ENCODE results near the gene C6orf47. TPM values are rescaled to one million over a fixed set of nuclear protein-coding genes. Genes with fewer than 3 reads are reported as not detected.
A peak's percentile ranks its signal among the peaks of the same experiment; 100 is the strongest.

Gene C6orf47
- total and polyA plus RNA-seq, 2 of the 13 experiments (the other 11 are each of a cell fraction or from before 2014, with no cell fraction given): 1.7 to 18.1 TPM

DNA sequence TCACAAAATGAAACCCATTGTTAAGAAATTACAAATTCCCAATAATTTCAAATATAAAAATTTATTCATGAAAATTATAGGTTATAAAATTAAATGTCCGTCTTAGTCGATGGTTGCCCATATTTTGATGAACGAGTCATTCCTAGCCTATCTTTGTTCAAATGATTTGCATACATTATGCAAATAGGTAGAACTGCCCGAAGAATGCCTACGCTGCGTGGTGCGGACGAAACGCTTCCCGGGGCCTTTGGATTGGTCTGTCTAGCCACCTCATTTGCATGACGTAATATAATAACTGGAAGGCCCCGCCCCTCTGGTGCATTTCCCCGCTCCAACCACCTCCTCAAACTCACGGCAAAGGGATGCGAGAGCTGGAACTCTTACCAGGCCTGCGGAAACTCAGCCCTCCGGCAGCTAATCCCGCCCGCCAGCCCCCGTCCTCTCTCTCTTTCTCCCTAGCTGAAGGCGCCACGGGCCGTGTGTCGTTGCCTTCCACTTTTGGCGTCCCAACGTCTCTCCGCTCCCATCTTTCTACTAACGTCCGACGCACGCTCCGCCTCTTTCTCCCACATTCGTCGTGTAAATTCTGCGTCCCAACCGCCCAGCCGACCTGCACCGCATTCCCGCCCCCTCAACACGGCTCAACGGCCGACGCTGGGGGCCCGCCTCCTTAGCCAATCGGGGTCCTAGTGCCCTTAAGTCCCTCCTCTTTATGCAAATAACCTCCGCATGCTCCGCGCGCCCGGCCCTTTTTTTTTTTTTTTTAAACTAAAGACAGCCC, 40.6 kb downstream of the C6orf47 start (continued):
- TF ChIP-seq TBX3 (IDR thresholded peaks at IDR 0.05; ENCODE audit: borderline replicate concordance): peak; percentile 90
- no peak; the same call in 1 of the 2 replicates for TF ChIP-seq ZFP37 (CRISPR knock-in tag; IDR thresholded peaks at IDR 0.05; ENCODE audit: borderline replicate concordance)
- TF ChIP-seq ZXDC (CRISPR knock-in tag; IDR thresholded peaks at IDR 0.05): no peak
- no peak for TF ChIP-seq NONO (IDR thresholded peaks at IDR 0.05)
- TF ChIP-seq NONO (CRISPR knock-in tag; conservative IDR thresholded peaks at IDR 0.05): peak; percentile 73
- no peak; the same call in 1 of the 2 replicates for TF ChIP-seq BHLHE40 (IDR thresholded peaks at IDR 0.05; ENCODE audit: low read length)
- no peak; the same call in 1 of the 2 replicates for TF ChIP-seq BCL6 (CRISPR knock-in tag; IDR thresholded peaks at IDR 0.05)
- TF ChIP-seq YEATS4 (CRISPR knock-in tag; IDR thresholded peaks at IDR 0.05; ENCODE audit: borderline replicate concordance): peak; percentile 61
- TF ChIP-seq JUNB (CRISPR knock-in tag; IDR thresholded peaks at IDR 0.05; ENCODE audit: borderline replicate concordance): peak; percentile 67
- TF ChIP-seq FOSL1 (CRISPR knock-in tag; IDR thresholded peaks at IDR 0.05; ENCODE audit: borderline replicate concordance): no peak
- TF ChIP-seq, protein P1, sequence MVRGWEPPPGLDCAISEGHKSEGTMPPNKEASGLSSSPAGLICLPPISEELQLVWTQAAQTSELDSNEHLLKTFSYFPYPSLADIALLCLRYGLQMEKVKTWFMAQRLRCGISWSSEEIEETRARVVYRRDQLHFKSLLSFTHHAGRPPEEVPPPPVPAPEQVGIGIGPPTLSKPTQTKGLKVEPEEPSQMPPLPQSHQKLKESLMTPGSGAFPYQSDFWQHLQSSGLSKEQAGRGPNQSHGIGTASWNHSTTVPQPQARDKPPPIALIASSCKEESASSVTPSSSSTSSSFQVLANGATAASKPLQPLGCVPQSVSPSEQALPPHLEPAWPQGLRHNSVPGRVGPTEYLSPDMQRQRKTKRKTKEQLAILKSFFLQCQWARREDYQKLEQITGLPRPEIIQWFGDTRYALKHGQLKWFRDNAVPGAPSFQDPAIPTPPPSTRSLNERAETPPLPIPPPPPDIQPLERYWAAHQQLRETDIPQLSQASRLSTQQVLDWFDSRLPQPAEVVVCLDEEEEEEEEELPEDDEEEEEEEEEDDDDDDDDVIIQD (CRISPR knock-in tag; IDR thresholded peaks at IDR 0.05; ENCODE audit: low read depth): peak; percentile 78; the same call in 1 of the 2 replicates
- TF ChIP-seq, protein P2, sequence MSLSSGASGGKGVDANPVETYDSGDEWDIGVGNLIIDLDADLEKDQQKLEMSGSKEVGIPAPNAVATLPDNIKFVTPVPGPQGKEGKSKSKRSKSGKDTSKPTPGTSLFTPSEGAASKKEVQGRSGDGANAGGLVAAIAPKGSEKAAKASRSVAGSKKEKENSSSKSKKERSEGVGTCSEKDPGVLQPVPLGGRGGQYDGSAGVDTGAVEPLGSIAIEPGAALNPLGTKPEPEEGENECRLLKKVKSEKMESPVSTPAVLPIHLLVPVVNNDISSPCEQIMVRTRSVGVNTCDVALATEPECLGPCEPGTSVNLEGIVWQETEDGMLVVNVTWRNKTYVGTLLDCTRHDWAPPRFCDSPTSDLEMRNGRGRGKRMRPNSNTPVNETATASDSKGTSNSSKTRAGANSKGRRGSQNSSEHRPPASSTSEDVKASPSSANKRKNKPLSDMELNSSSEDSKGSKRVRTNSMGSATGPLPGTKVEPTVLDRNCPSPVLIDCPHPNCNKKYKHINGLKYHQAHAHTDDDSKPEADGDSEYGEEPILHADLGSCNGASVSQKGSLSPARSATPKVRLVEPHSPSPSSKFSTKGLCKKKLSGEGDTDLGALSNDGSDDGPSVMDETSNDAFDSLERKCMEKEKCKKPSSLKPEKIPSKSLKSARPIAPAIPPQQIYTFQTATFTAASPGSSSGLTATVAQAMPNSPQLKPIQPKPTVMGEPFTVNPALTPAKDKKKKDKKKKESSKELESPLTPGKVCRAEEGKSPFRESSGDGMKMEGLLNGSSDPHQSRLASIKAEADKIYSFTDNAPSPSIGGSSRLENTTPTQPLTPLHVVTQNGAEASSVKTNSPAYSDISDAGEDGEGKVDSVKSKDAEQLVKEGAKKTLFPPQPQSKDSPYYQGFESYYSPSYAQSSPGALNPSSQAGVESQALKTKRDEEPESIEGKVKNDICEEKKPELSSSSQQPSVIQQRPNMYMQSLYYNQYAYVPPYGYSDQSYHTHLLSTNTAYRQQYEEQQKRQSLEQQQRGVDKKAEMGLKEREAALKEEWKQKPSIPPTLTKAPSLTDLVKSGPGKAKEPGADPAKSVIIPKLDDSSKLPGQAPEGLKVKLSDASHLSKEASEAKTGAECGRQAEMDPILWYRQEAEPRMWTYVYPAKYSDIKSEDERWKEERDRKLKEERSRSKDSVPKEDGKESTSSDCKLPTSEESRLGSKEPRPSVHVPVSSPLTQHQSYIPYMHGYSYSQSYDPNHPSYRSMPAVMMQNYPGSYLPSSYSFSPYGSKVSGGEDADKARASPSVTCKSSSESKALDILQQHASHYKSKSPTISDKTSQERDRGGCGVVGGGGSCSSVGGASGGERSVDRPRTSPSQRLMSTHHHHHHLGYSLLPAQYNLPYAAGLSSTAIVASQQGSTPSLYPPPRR (CRISPR knock-in tag; IDR thresholded peaks at IDR 0.05; ENCODE audit: borderline replicate concordance): peak; percentile 52
- TF ChIP-seq RBFOX2 (IDR thresholded peaks at IDR 0.05; ENCODE audit: low read depth, low read length): peak; percentile 75
- TF ChIP-seq SMARCE1 (IDR thresholded peaks at IDR 0.05; ENCODE audit: borderline replicate concordance): no peak
- TF ChIP-seq ATF2 (CRISPR knock-in tag; IDR thresholded peaks at IDR 0.05): peak; percentile 59; the same call in 1 of the 2 replicates
- TF ChIP-seq ETS1 (CRISPR knock-in tag; IDR thresholded peaks at IDR 0.05): peak; percentile 84; the same call in 1 of the 2 replicates
- TF ChIP-seq ZNF292 (CRISPR knock-in tag; IDR thresholded peaks at IDR 0.05; ENCODE audit: borderline replicate concordance, low read depth): no peak

All from HepG2 (cell line).